K562 (cell line): Measurements from ENCODE around the gene TINCR. TPM values are rescaled to one million over a fixed set of nuclear protein-coding genes. Genes with fewer than 3 reads are reported as not detected.

Source experiments
- ATAC-seq: fragments of 200-7000 bp; cut with Tn5 transposase; 3 replicates; pipeline ENCODE4 v1.9.1; 2020; ENCODE audit warnings: moderate library complexity
- Bru-seq: library from RNA; stranded (reverse); fragments of 400-500 nt; gene quantifications from one replicate; lab custom pipeline; 2021; lab: Mats Ljungman, UMichigan
- BruChase-seq, 2 experiments: library from RNA; stranded (reverse); fragments of 400-500 nt; gene quantifications; one replicate each; lab custom pipeline; 2021; lab: Mats Ljungman, UMichigan
- BruUV-seq: library from RNA; stranded (reverse); fragments of 400-500 nt; replicated peaks from 2 replicates; lab custom pipeline; 2021; lab: Mats Ljungman, UMichigan
- CTCF ChIA-PET: fragments of 300-600 bp; formaldehyde crosslinking; extraction: SDS; loops from one replicate; lab custom pipeline; 2021; ENCODE audit warnings: low intra/inter-chr PET ratio; lab: Yijun Ruan, JAX
- POLR2A ChIA-PET: fragments of 300-600, 350-650 bp; sonication (Branson Sonifier 250); formaldehyde crosslinking; extraction: SDS; loops from one replicate; lab custom pipeline; 2021; ENCODE audit warnings: antibody characterized with exemption, inconsistent platforms; lab: Yijun Ruan, JAX
- DNase-seq, 4 experiments: peaks; one replicate each; pipeline versions ENCODE4 v3.0.0 to v3.0.0-alpha.2; 2011 to 2018; ENCODE audit warnings: low spot score in 3 of 4, mixed read lengths in 3 of 4; ENCODE audit errors: extremely low read depth in 1 of 4
- FAIRE-seq: peaks from 2 replicates; lab custom pipeline; 2011; peaks lifted over from hg19 to GRCh38; lab: Jason Lieb, UNC
- H2AFZ ChIP-seq: 2 replicates; pipeline ENCODE4 v1.6.0; 2011; ENCODE audit warnings: low read depth, low read length, control low read depth, inconsistent platforms
- H3K27ac ChIP-seq: fragments of 200-600 bp; 3 replicates; pipeline ENCODE4 v1.8.0; 2011; ENCODE audit warnings: low read depth, mild to moderate bottlenecking, control low read depth, inconsistent platforms, low read length, moderate library complexity, mixed read lengths; ENCODE audit errors: extremely low read depth
- H3K27me3 ChIP-seq, 2 experiments: fragments of 300-600 bp in 1 of 2; 2 replicates in 1 of 2; 3 replicates in 1 of 2; pipeline versions ENCODE4 v1.6.0 to v1.8.0; 2011; ENCODE audit warnings: inconsistent platforms in 2 of 2, low read length in 2 of 2, mild to moderate bottlenecking in 1 of 2, mixed read lengths in 1 of 2, moderate library complexity in 1 of 2; ENCODE audit not compliant: control insufficient read depth in 2 of 2, insufficient read depth in 2 of 2
- H3K36me3 ChIP-seq: fragments of 300-600 bp; 3 replicates; pipeline ENCODE4 v1.8.0; 2011; ENCODE audit warnings: mild to moderate bottlenecking, low read length, inconsistent platforms; ENCODE audit not compliant: control insufficient read depth, insufficient read depth
- H3K4me1 ChIP-seq, 2 experiments: fragments of 200-600 bp in 1 of 2; replicated peaks in 1 of 2; 2 replicates in 1 of 2; 3 replicates in 1 of 2; pipeline versions ENCODE4 v1.5.1 to v1.8.0; 2011; ENCODE audit warnings: inconsistent platforms in 2 of 2, low read length in 2 of 2, mild to moderate bottlenecking in 1 of 2, mixed read lengths in 1 of 2, moderate library complexity in 1 of 2; ENCODE audit not compliant: control insufficient read depth in 2 of 2, insufficient read depth in 2 of 2
- H3K4me2 ChIP-seq: 2 replicates; pipeline ENCODE4 v1.6.1; 2011; ENCODE audit warnings: low read length, control low read depth, inconsistent platforms, mixed read lengths; ENCODE audit not compliant: insufficient read depth
- H3K4me3 ChIP-seq: fragments of 200-600 bp; sonication (generic), shearing (Covaris generic); 2 replicates; pipeline ENCODE4 v1.5.1; 2016; ENCODE audit warnings: control low read depth, inconsistent platforms
- H3K79me2 ChIP-seq: fragments of 200-600 bp; 3 replicates; pipeline ENCODE4 v1.8.0; 2011; ENCODE audit warnings: low read length, inconsistent platforms; ENCODE audit not compliant: control insufficient read depth, insufficient read depth
- H3K9ac ChIP-seq, 2 experiments: 2 replicates each; pipeline versions ENCODE4 v1.6.0 to v1.6.1; 2011; ENCODE audit warnings: low read depth in 2 of 2, low read length in 2 of 2, control low read depth in 1 of 2, inconsistent platforms in 1 of 2, mild to moderate bottlenecking in 1 of 2, mixed read lengths in 1 of 2; ENCODE audit not compliant: insufficient read depth in 1 of 2
- H3K9me1 ChIP-seq: one replicate; pipeline ENCODE4 v1.6.0; 2011; ENCODE audit warnings: inconsistent platforms, mild to moderate bottlenecking, low read length, moderate library complexity; ENCODE audit not compliant: control insufficient read depth, insufficient read depth
- H3K9me3 ChIP-seq: replicated peaks from 2 replicates; pipeline ENCODE4 v1.5.1; 2011; ENCODE audit warnings: low read depth, low read length, inconsistent platforms; ENCODE audit not compliant: control insufficient read depth, insufficient read depth
- H4K20me1 ChIP-seq: replicated peaks from 2 replicates; pipeline ENCODE4 v1.6.1; 2011; ENCODE audit warnings: low read length, inconsistent platforms, mixed read lengths; ENCODE audit not compliant: control insufficient read depth, insufficient read depth
- ELF1 ChIP-seq: fragments of 200-800 bp; sonication (Bioruptor generic); IDR thresholded peaks from 2 replicates; pipeline ENCODE4 v1.6.1; 2016; ENCODE audit warnings: missing genetic modification characterization, missing compliant biosample characterization
- TRIM28 ChIP-seq: fragments of 450-650 bp; IDR thresholded peaks from 2 replicates; pipeline ENCODE4 v1.6.1; 2017
- ZBTB33 ChIP-seq: sonication (generic); formaldehyde crosslinking; IDR thresholded peaks from 2 replicates; pipeline ENCODE4 v1.8.1; 2023; ENCODE audit warnings: mild to moderate bottlenecking, missing genetic modification reagents
- ZFP36 ChIP-seq: fragments of 150-350 bp; IDR thresholded peaks from 2 replicates; pipeline ENCODE4 v1.6.1; 2018; ENCODE audit warnings: low read length, low read depth; ENCODE audit not compliant: partially characterized antibody
- WGBS: fragments of 100-300 bp; shearing (Covaris generic); methylation state at CpG from one replicate; pipeline ENCODE4 v1.1.6; 2016; ENCODE audit warnings: low coverage, mixed read lengths; ENCODE audit not compliant: insufficient coverage; ENCODE audit errors: missing lambda C conversion rate; 5-methylcytosine and 5-hydroxymethylcytosine counted together
- in situ Hi-C: fragments of 300-500 bp; cut with MboI; formaldehyde crosslinking; loops from 4 replicates; pipeline ENCODE4 v1.15.0; 2018; ENCODE audit warnings: inconsistent platforms, mixed read lengths
- intact Hi-C: fragments of 100-400 bp; cut with micrococcal nuclease; formaldehyde crosslinking; loops from 2 replicates; pipeline ENCODE4 v1.14.2; 2022
- long read RNA-seq, 3 experiments: library from polyadenylated mRNA in 2 of 3; library from RNA in 1 of 3; unstranded in 2 of 3; stranded (forward) in 1 of 3; transcript quantifications; one replicate each; pipeline ENCODE4 v2.0.0, GENCODE V29; 2019 to 2022
- polyA minus RNA-seq, 3 experiments: library from RNA; depleted of rRNA, polyadenylated mRNA; stranded (reverse); fragments of >200 nt; gene quantifications; 2 replicates each; pipeline ENCODE4 v1.2.3, GENCODE V29; 2011
- polyA plus RNA-seq, 8 experiments: library from polyadenylated mRNA; depleted of rRNA in 4 of 8; stranded (reverse) in 5 of 8; unstranded in 3 of 8; fragments of >200 nt; fragmentation: Nextera tagmentation in 2 of 8; fragmentation: Illumina TruSeq in 1 of 8; extraction: Ambion mirVana in 2 of 8; extraction: Trizol in 1 of 8; gene quantifications; 2 replicates each; pipeline versions ENCODE4 v1.2.1 to v1.2.3, GENCODE V29; 2011 to 2014; ENCODE audit warnings: inconsistent platforms in 1 of 8, missing spikeins in 1 of 8
- total RNA-seq, 7 experiments: library from RNA; depleted of rRNA in 6 of 7; stranded (reverse); fragments of >200 nt in 6 of 7; fragmentation: Illumina TruSeq in 2 of 7; extraction: Trizol in 2 of 7; gene quantifications; 2 replicates each; pipeline versions ENCODE4 v1.2.1 to v1.2.3, GENCODE V29; 2011 to 2021; ENCODE audit warnings: low replicate concordance in 1 of 7

The TINCR gene
- total RNA-seq (2011; cell fraction: chromatin; rRNA removed; ENCODE audit: low replicate concordance) = 1.7 and 1.9 TPM in 2 replicates
- 0.66 and 0.67 TPM in 2 replicates for total RNA-seq (2011; cell fraction: nucleolus; rRNA removed)
- 1.1 and 1.5 TPM in 2 replicates for total RNA-seq (2011; cell fraction: nucleoplasm; rRNA removed)
- total RNA-seq (2014; rRNA removed) (0.08 TPM in 1 of 2 replicates, not detected in the other), total RNA-seq (2014; rRNA removed; fragmentation: Illumina TruSeq; extraction: Trizol) (0.06 and 0.07 TPM in 2 replicates), total RNA-seq (2015; rRNA removed; fragmentation: Illumina TruSeq; extraction: Trizol) (0.07 TPM in 1 of 2 replicates, not detected in the other), total RNA-seq (2021) (0.13 and 0.24 TPM in 2 replicates), polyA plus RNA-seq (2011; rRNA removed) (0.11 and 0.32 TPM in 2 replicates), polyA plus RNA-seq (2014; fragmentation: Illumina TruSeq; extraction: Trizol) (0.10 and 0.21 TPM in 2 replicates), polyA plus RNA-seq (2014; fragmentation: Nextera tagmentation; extraction: Ambion mirVana) (under 1 TPM; 0.03 to 0.10 TPM), polyA plus RNA-seq (2014; rRNA removed) (0.03 and 0.19 TPM in 2 replicates), polyA minus RNA-seq (2011; rRNA and poly(A)+ RNA removed) (0.33 TPM in 1 of 2 replicates, not detected in the other), Bru-seq, nascent RNA (percentile 40 among the genes with signal in this experiment), BruChase-seq, experiment 1, labeled RNA remaining after a 2-hour chase (percentile 20 among the genes with signal in this experiment), BruChase-seq, experiment 2, labeled RNA remaining after a 6-hour chase (percentile 34 among the genes with signal in this experiment)
- 0.06 and 0.24 TPM in 2 replicates for polyA plus RNA-seq (2011; cell fraction: cytosol; rRNA removed)
- 0.58 and 0.90 TPM in 2 replicates for polyA plus RNA-seq (2011; cell fraction: nucleus; rRNA removed)
- 0.20 and 0.36 TPM in 2 replicates for polyA plus RNA-seq (2012)
- not detected in 2 replicates for polyA minus RNA-seq (2011; cell fraction: cytosol; rRNA and poly(A)+ RNA removed)
- polyA minus RNA-seq (2011; cell fraction: nucleus; rRNA and poly(A)+ RNA removed) = 0.11 and 0.13 TPM in 2 replicates
- long read RNA-seq, experiment 1 = 0 reads
- long read RNA-seq, experiment 2 = 0 reads
- long read RNA-seq, experiment 3 = 0 reads

- POLR2A ChIA-PET = no interaction called here
- H3K9ac ChIP-seq = no peak within 1 kb of the TSS
- peaks cover 0 to under 1% of the 10 kb centered on the region in 2 experiments; a peak in 1 of 5 replicates for H3K4me1 ChIP-seq
- H2AFZ ChIP-seq = no peak within 1 kb of the TSS
- H3K9me1 ChIP-seq = no peaks in the 10 kb centered on the region
- BruUV-seq = no TSS peak
- no peaks in the 10 kb centered on the region for H3K36me3 ChIP-seq
- in situ Hi-C loops = no loop called here
- no peaks in the 10 kb centered on the region for H4K20me1 ChIP-seq
- intact Hi-C loops = no loop called here
- no peak within 1 kb of the TSS for H3K4me2 ChIP-seq
- no peak within 1 kb of the TSS for H3K27ac ChIP-seq
- TF ChIP-seq TRIM28 (no peak), ELF1 (tag) (no peak), ZBTB33 (CRISPR knock-in tag) (peak; percentile 97), ZFP36 (no peak)
- DNase-seq (no peak), FAIRE-seq (no peak), ATAC-seq (no peak)
- WGBS = 83% methylated on average over 7 of the region's 63 CpGs
- H3K9me3 ChIP-seq = no peaks in the 10 kb centered on the region
- H3K27me3 ChIP-seq = 0 out of 5 replicates have a peak, but pooled peaks cover 0 to 6% of the 10 kb centered on the region in 2 experiments
- CTCF ChIA-PET = no interaction called here
- H3K79me2 ChIP-seq = no peaks in the 10 kb centered on the region
- no peak within 1 kb of the TSS for H3K4me3 ChIP-seq
Observed at GRCh38 chr19:5567360-5567969, at the start of gene TINCR. TINCR (minus strand) TSS chr19:5567953.
